Activated naive CD8-positive, alpha-beta T cell treated with anti-CD3 and anti-CD28 coated beads, Interleukin-2, amount 50 U/mL, for 16 hours (primary cell): ENCODE data around the gene ERG28.

ENCODE experiments used
- DNase-seq: peaks from one replicate; pipeline ENCODE4 v3.0.0-alpha.2; 2020; ENCODE audit warnings: low read depth, low spot score

The ERG28 gene

DNA sequence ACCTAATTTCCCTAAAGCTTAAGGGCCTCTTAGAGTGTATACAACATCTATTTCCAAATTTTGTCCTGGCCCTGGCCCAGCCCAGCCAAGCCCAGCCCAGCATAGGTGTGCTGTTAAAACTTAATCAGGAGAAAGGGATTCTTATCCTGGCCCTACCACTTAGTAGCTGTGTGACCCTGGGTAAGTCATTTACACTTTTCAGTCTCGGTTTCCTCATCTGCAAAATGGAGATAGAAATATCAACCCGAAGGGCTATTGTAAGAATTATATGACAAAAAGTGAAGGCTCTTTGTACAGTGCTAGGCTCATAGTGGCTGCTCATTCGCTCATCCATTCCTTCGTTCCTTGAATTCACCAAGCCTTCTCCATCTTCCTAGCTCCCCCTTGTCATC lies 442 bp downstream of the ERG28 start:
- DNase-seq, result no peak

DNA sequence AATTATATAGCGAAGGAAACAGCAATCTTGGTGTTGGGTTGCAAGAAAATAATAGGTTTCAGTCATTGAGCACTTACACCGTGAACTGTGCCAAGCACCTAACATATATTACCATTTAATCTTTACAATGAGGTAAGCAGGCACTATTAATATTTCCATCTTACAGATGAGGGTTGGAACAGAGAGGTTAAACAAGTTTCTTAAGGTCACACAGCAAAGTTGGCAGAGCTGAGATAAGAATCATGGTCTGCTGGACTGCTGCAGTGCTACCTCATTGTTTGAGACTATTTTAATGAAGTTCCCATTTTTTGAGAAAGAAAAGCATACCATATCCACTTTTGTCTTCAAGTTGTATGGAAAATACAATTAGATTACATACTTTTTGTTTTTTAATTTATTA lies 1.7 kb downstream of the ERG28 start:
- DNase-seq, result no peak

- DNase-seq, result no peak
These were observed 3.3 kb downstream of the ERG28 start for GRCh38 chr14:75657331-75657730.

DNA sequence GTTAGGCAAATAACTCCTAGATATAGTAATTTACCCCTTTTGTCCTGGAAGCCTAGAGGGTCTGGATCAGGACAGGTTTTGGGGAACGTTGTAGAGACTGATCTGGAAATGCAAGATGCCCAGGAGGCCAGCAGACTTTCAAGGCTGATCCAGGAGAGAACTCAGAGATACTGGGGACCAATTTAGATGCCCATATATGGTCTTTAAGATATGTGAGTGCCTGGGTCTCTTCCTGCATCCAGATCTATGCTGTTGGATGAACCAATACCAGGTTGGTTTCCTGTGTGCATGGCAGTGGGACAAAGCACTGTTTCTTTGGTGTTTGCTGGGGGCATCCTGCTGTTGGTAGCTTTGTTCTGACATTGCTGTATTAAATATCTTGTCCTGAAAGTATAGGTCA lies 5.4 kb downstream of the ERG28 start:
- DNase-seq, result no peak

DNA sequence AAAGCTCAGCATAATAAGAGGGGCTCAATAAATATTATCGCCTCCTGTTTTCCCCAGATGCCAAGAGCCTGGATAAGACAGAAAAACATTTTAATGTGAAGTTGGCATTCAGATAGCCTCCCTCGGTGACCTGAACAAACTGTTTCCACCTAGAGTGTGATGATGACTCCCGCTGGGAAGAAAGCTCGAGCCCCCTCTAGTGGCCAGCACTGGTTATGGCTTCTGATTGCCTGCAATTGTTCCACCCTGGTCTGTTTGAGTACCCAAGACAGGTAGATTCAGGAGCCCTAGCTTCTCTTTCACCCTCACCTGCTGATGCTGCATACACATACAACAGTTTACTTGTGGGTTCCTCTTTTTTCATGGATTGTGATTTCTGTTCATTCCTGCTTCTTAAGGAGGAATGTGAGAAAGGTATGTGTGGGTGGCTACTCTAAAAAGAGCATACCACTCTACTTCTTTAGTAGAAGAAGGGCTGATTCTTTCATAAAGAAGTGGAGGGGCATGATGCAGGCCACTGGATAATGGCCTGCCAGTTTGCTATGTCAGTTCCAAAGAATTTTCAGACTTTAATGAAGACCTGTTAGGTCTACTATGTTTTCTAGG lies 6.4 kb downstream of the ERG28 start:
- DNase-seq, result peak; percentile 64

DNA sequence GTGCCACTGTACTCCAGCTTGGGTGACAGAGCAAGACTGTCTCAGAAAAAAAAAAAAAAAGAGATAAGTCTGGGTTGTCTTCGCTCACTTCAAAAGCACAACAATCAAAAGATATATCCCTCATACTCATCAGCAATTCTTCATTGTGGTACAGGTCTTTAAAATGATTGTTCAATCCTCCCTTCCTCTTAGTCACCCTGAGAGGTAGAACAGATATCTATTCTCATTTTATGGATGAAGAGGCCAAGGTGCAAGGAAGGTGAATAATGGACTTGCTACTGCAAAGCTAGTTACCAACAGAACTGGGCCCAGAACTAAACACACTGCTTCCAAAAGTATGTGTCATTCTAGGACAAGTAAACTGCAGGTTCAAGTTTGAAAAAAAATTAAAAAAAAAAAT lies 7.1 kb downstream of the ERG28 start:
- DNase-seq, result no peak

- DNase-seq, result no peak
These were observed 10.2 kb downstream of the ERG28 start for GRCh38 chr14:75650253-75651058.

DNA sequence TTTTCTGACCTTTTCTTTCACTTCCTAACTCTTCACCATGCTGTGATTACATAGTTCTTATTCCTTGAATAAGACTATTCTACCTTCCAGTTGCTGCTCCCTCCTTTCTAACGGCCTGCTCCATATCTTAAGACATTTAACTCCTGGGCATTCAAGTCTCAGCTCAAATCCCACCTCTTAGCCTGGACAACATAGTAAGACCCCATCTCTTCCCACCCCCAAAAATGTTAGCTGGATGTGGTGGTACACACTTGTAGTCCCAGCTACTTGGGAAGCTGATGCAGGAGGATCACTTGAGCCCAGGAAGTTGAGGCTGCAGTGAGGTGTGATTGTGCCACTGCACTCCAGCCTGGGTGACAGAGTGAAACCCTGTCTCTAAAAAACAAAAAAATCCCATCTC lies 10.9 kb downstream of the ERG28 start:
- DNase-seq, result no peak

DNA sequence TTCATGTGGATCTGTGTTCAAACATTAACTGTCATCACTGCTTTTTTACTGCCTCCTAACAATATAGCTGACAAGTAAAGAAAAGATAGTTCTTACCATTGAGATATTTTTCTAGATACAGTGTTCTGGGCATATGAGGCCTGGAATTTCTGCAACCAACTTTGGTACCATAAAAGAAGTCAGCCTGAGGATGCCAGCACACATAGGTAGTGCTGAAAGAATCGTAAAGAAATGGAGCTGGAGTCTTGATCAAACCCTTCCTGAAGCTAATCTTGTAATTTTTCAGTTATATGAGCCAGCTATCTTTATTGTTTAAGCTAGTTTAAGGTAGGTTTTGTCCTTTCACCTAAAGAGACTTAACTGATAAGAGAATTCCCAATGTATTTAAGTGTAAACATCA lies 11.3 kb downstream of the ERG28 start:
- DNase-seq, result no peak

GRCh38 chr14:75648066-75648838 lies 12.4 kb downstream of the ERG28 start:
- no peak for DNase-seq

DNA sequence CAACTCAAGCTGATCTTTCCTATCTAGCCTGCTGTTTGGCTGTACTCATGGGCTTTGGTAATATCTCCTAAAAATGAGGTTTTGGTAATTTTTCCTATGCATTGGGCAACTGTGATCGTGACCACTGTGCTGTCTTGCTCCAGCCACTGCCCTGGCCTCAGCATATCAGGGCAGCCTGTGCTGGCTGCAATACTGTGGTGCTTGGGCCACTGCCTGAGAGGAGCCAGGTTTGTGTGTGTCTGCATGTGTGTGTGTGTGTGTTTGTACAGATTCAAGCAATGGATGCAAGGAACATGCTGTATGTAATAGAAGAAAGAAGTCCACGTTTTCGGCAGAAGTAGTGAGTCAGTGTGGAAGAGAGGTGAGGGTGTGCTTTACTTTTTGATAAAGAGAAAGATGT lies 13.0 kb downstream of the ERG28 start:
- no peak for DNase-seq

DNA sequence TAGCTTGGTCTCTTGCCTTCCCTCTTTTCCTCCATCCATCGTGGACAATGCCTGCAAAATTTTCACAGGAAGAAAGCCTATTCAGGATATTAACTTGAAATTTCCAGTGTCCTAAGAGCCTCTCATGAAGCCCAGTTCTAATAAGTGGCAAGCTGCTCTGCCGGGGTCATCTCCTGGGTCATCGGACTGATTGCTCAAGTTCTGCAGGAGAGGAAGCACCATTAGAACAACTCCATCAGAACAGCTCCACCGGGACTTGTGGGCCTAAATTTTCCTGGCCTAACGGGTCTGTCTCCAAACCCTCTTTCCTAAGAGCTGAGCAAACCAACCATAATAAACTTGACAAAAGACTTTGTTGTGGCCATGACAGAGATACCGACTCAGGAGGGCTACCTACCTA lies 13.9 kb downstream of the ERG28 start:
- no peak for DNase-seq

DNA sequence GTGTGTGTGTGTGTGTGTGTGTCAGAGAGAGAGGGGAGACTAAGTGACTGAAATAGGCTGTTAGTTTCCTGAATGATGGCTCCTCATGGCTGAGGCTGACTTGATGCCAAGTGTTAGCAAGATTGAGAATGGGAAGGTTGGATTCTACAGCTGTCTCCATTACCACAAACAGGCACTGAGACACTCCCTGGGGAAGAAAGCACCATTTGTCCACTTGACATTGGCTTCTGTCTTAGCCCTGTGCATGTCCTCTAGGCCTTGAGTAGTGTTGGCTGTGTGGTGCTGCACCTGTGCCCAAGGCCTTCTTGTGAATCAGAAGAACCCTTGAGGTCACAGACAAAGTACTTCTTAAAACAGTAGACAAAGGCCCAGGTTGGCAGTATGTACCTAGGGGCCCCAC lies 15.6 kb downstream of the ERG28 start:
- no peak for DNase-seq

GRCh38 chr14:75643985-75644384 lies 16.7 kb downstream of the ERG28 start:
- DNase-seq, result no peak

DNA sequence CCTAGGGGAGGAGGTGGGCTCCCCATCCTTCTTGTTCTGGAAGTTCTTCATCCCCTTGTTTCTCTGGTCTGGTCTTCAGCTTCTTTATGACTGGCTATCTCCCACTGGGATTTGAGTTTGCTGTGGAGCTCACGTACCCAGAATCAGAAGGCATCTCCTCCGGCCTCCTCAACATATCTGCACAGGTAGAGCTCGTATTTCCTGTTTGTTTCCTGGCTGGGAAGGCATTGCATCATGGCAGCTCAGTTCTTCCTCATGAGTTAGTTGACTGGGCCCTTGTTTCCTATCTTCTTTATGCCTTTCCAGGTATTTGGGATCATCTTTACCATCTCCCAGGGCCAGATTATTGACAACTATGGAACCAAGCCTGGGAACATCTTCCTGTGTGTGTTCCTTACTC lies 19.8 kb downstream of the ERG28 start:
- no peak for DNase-seq

- no peak for DNase-seq
These were observed 24.5 kb downstream of the ERG28 start for GRCh38 chr14:75636100-75636692.

GRCh38 chr14:75634848-75635247 lies 25.8 kb downstream of the ERG28 start:
- no peak for DNase-seq

DNA sequence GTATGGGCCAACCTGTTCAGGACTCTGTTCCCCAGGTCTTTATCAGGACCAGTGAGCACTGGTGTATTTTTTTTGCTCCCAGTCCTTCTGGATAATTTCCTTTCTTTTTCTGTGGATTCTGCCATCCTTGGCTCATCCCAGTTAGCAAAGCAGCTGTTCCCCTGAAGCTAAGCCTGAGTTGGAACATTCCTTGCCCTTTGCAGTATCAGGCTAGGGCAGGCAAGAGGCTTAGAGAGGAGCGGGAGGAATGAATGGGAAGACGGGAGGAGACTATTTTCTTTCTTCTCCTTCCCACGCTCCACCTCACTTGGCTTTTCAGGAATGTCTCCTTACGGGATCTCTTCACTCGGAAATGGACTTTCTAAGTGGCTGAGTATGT lies 29.2 kb downstream of the ERG28 start:
- no peak for DNase-seq

- DNase-seq, result no peak
These were observed 29.8 kb downstream of the ERG28 start for GRCh38 chr14:75630695-75631452.

DNA sequence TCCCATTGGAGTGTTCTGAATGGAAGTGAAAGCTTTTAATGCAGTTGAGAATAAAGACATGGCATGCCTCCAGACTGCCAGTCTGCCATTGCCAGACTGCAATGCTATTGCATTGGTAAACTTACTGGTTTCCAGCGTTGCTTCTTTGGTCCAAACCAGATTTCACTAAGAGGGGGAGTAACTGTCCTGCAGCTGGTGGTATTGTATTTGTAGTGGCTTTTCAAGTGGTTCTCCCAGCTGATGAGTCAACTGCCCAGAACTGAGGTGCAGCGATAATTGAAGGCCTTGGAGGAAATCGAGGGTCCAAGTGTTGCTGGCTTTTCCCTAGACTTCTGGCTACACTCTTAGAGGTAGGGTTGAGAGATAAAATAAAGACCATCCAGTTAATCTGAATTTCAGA lies 31.9 kb downstream of the ERG28 start:
- DNase-seq, result no peak

- no peak for DNase-seq
These were observed 33.3 kb downstream of the ERG28 start for GRCh38 chr14:75627406-75627805.

- no peak for DNase-seq
These were observed 33.8 kb downstream of the ERG28 start for GRCh38 chr14:75626863-75627262.
